Measurements from ENCODE around the gene GALNTL6. TPM values are rescaled to one million over a fixed set of nuclear protein-coding genes. Genes with fewer than 3 reads are reported as not detected.

Gene GALNTL6
- total RNA-seq, 3 donors from 2014 or later = not detected

GRCh38 chr4:172980219-172980618, 1167.0 kb downstream of the GALNTL6 start:
- no peaks in the 10 kb centered on the region for H3K9me3 Mint-ChIP-seq
- H3K27me3 Mint-ChIP-seq (ENCODE audit: low read depth) = peaks cover 4% of the 10 kb centered on the region
- ATAC-seq = no peak
- H3K4me3 Mint-ChIP-seq = no peak overlapping the region
- H3K36me3 Mint-ChIP-seq (ENCODE audit: insufficient read depth) = no peaks in the 10 kb centered on the region
- no peak for DNase-seq
- H3K4me1 Mint-ChIP-seq (ENCODE audit: low read depth) = no peaks in the 10 kb centered on the region

DNA sequence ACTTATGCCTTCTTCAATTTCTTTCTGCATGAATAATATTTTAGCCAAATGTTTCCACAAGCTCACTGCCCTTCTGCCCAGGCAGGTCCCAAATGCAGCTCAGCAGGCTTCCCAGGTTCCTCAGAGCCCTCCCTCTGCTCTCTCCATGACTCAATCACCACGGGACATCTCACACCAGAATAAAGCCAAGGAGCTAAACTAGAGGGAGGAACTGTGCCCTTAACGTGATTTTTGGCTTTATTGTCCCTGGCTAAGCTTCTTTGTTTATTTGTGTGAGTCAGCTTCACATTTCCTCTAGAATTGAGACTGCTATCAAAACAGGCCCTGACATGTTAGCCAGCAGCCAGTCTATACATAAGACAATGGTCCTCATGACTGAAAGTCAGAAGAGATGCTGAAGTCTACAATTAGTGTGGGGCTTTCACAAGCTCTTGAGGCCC, 1169.0 kb downstream of the GALNTL6 start:
- Mint-ChIP-seq H3K4me1 (ENCODE audit: low read depth) (no peaks in the 10 kb centered on the region), H3K27me3 (ENCODE audit: low read depth) (peaks cover 4% of the 10 kb centered on the region), H3K36me3 (ENCODE audit: insufficient read depth) (no peaks in the 10 kb centered on the region), H3K4me3 (no peak overlapping the region), H3K9me3 (no peaks in the 10 kb centered on the region)
- DNase-seq = no peak
- no peak for ATAC-seq

DNA sequence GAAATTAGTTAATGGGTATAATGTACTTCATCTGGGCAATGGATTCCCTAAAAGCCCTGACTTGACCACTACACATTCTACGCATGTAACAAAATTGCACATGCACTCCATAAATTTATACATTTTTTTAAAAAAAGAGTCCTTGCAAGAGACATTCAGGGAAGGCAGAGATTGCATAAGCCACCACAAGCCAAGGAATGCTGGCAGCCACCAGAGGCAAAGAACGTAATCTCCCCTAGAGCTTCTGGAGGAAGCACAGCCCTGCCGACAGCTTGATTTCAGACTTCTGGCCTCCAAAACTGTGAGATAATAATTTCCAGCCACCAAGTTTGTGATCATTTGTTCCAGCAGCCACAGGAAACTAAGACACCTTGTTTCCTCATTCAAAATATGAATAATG, 1169.8 kb downstream of the GALNTL6 start:
- ATAC-seq (no peak), DNase-seq (no peak)
- H3K4me3 Mint-ChIP-seq = no peak overlapping the region
- no peaks in the 10 kb centered on the region for H3K4me1 Mint-ChIP-seq (ENCODE audit: low read depth)
- H3K9me3 Mint-ChIP-seq = peaks cover 6% of the 10 kb centered on the region
- H3K36me3 Mint-ChIP-seq (ENCODE audit: insufficient read depth) = no peaks in the 10 kb centered on the region
- H3K27me3 Mint-ChIP-seq (ENCODE audit: low read depth) = peaks cover 2% of the 10 kb centered on the region

DNA sequence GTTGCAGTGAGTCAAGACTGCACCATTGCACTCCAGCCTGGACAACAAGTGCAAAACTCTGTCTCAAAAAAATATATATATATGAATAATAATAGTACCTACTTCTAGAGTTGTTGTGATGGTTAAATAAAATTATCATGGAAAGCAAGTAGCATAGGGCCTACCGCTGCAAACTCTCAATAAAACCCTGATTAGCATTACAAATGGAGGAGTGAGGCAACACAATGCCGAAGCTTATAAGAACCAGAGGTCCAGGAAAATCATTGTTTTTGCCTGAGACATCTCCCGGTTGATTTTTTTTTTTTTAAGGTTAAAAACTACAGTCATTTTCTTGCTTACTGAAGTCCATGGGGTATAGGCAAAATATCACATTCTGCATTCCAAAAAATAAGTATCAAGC, 1170.4 kb downstream of the GALNTL6 start:
- Mint-ChIP-seq H3K36me3 (ENCODE audit: insufficient read depth) (no peaks in the 10 kb centered on the region), H3K4me1 (ENCODE audit: low read depth) (no peaks in the 10 kb centered on the region), H3K4me3 (no peak overlapping the region), H3K9me3 (peaks cover 10% of the 10 kb centered on the region), H3K27me3 (ENCODE audit: low read depth) (peaks cover 2% of the 10 kb centered on the region)
- DNase-seq = no peak
- ATAC-seq = no peak

- H3K4me1 Mint-ChIP-seq (ENCODE audit: low read depth) = no peaks in the 10 kb centered on the region
- H3K9me3 Mint-ChIP-seq = peaks cover 10% of the 10 kb centered on the region
- no peak for DNase-seq
- no peak overlapping the region for H3K4me3 Mint-ChIP-seq
- H3K27me3 Mint-ChIP-seq (ENCODE audit: low read depth) = peaks cover 2% of the 10 kb centered on the region
- H3K36me3 Mint-ChIP-seq (ENCODE audit: insufficient read depth) = no peaks in the 10 kb centered on the region
- no peak for ATAC-seq
Measured at GRCh38 chr4:172985552-172985951, 1172.3 kb downstream of the GALNTL6 start.

DNA sequence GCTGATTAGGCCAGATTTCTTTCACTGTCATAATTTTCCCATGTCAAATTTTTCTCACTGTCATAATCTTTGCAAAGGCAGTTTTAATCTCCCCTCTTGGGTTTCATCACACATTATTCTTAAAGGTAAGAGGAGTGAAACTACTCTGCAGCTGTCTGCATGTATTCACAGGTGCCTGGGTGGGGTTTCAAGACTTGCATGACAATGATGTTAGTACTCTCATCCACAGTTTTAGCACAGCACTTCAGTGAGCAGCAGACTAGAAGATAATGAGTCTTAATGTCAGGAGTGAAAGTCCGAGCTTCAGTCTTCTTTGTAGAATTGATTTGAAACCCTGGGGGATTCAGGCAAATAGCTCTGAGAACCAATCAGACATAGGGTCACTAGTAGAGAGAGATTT, 1172.9 kb downstream of the GALNTL6 start:
- peaks cover 10% of the 10 kb centered on the region for H3K9me3 Mint-ChIP-seq
- H3K4me3 Mint-ChIP-seq = no peak overlapping the region
- peaks cover 2% of the 10 kb centered on the region for H3K27me3 Mint-ChIP-seq (ENCODE audit: low read depth)
- H3K36me3 Mint-ChIP-seq (ENCODE audit: insufficient read depth) = no peaks in the 10 kb centered on the region
- DNase-seq = no peak
- ATAC-seq = no peak
- no peaks in the 10 kb centered on the region for H3K4me1 Mint-ChIP-seq (ENCODE audit: low read depth)

GRCh38 chr4:172989984-172990820, 1177.0 kb downstream of the GALNTL6 start:
- Mint-ChIP-seq H3K4me1 (ENCODE audit: low read depth) (no peaks in the 10 kb centered on the region), H3K9me3 (peaks cover 10% of the 10 kb centered on the region), H3K36me3 (ENCODE audit: insufficient read depth) (no peaks in the 10 kb centered on the region), H3K4me3 (no peak overlapping the region), H3K27me3 (ENCODE audit: low read depth) (peaks cover 2% of the 10 kb centered on the region)
- DNase-seq (no peak), ATAC-seq (no peak)

DNA sequence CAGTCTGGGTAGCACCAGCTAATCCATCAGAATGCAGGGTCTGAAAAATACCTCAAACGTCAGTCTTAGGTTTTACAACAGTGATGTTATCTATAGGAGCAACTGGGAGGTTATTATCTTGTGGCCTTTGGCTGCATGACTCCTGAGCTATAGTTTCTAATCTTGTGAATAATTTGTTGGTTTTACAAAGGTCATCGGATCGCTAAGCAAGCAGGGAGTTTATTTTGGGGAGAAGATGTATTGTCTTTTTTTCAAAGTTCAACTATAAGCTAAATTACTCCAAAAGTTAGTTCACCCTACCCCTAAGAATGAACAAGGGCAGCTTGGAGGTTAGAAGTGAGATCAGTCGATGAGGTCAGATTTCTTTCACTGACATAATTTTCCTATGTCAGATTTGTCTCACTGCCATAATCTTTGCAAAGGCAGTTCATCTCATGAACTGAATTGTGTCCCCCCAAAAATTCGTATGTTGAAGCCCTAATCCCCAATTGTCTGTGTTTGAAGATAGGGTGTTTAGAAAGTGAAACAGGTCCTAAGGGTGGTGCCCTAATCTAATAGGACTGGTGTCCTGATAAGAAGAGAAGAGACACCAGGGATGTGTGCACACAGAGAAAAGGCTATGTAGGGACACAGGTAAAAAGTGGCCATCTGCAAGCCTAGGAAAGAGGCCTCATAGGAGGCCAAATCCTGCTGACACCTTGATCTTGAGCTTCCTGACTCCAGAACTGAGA, 1179.6 kb downstream of the GALNTL6 start:
- no peak for DNase-seq
- Mint-ChIP-seq H3K36me3 (ENCODE audit: insufficient read depth) (no peaks in the 10 kb centered on the region), H3K4me3 (no peak overlapping the region)

GRCh38 chr4:172995161-172995560, 1182.0 kb downstream of the GALNTL6 start:
- no peaks in the 10 kb centered on the region for H3K4me1 Mint-ChIP-seq (ENCODE audit: low read depth)
- H3K9me3 Mint-ChIP-seq = no peaks in the 10 kb centered on the region
- DNase-seq (no peak), ATAC-seq (no peak)
- H3K27me3 Mint-ChIP-seq (ENCODE audit: low read depth) = peaks cover 10% of the 10 kb centered on the region
- H3K36me3 Mint-ChIP-seq (ENCODE audit: insufficient read depth) = no peaks in the 10 kb centered on the region
- no peak overlapping the region for H3K4me3 Mint-ChIP-seq

More for the DNA sequence above, 1179.6 kb downstream of the GALNTL6 start:
- peaks cover 6% of the 10 kb centered on the region for H3K9me3 Mint-ChIP-seq
- no peaks in the 10 kb centered on the region for H3K4me1 Mint-ChIP-seq (ENCODE audit: low read depth)
- peaks cover 5% of the 10 kb centered on the region for H3K27me3 Mint-ChIP-seq (ENCODE audit: low read depth)
- no peak for ATAC-seq

DNA sequence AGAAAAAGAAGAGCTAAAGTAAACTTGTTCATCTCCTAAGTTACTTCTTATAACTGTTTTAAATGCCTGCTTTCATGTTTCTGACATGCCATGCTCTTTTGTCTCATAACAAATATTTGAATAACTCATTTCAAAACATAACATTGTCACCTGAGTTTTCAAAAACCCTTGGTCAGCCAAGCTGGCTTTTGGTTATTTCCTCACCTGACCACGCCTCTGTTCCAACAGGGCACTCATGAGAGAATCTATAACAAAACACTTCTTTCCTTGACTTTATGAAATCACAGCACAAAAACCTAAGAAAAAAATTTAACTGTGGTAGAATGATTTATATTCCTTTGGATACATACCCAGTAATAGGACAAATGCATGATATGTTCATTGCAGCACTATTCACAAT, 1182.5 kb downstream of the GALNTL6 start:
- no peaks in the 10 kb centered on the region for H3K36me3 Mint-ChIP-seq (ENCODE audit: insufficient read depth)
- peaks cover 10% of the 10 kb centered on the region for H3K27me3 Mint-ChIP-seq (ENCODE audit: low read depth)
- DNase-seq = no peak
- no peaks in the 10 kb centered on the region for H3K9me3 Mint-ChIP-seq
- no peaks in the 10 kb centered on the region for H3K4me1 Mint-ChIP-seq (ENCODE audit: low read depth)
- no peak for ATAC-seq
- H3K4me3 Mint-ChIP-seq = no peak overlapping the region

GRCh38 chr4:172996571-172997216, 1183.5 kb downstream of the GALNTL6 start:
- ATAC-seq (peak; percentile 59 to 76), DNase-seq (no peak)
- Mint-ChIP-seq H3K4me1 (ENCODE audit: low read depth) (no peaks in the 10 kb centered on the region), H3K36me3 (ENCODE audit: insufficient read depth) (no peaks in the 10 kb centered on the region), H3K4me3 (no peak overlapping the region), H3K27me3 (ENCODE audit: low read depth) (peaks cover 10% of the 10 kb centered on the region), H3K9me3 (no peaks in the 10 kb centered on the region)

- Mint-ChIP-seq H3K36me3 (ENCODE audit: insufficient read depth) (no peaks in the 10 kb centered on the region), H3K27me3 (ENCODE audit: low read depth) (peaks cover 10% of the 10 kb centered on the region), H3K4me3 (no peak overlapping the region), H3K4me1 (ENCODE audit: low read depth) (no peaks in the 10 kb centered on the region), H3K9me3 (no peaks in the 10 kb centered on the region)
- ATAC-seq = no peak
- no peak for DNase-seq
Measured at GRCh38 chr4:172997217-172997609, 1184.0 kb downstream of the GALNTL6 start.

DNA sequence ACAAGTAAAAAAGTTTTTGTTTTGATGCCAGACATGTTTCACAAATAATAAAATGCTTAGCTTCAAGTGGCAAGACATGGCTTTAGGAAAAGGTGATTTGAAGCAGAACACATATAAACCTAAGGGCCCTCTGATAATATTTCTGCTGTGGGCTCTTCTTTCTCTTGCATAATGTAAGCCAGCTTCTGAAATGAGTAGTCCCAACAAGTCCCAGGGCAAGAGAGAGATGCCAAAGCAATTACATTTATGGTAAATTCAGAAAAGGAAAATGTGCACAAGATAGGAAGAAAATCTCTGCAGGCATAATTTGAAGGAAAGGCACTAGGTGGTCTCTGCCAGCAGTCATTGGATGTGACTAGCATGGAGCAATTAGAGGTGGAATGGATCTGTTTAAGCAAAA, 1184.7 kb downstream of the GALNTL6 start:
- ATAC-seq (no peak), DNase-seq (no peak)
- H3K36me3 Mint-ChIP-seq (ENCODE audit: insufficient read depth) = no peaks in the 10 kb centered on the region
- no peaks in the 10 kb centered on the region for H3K4me1 Mint-ChIP-seq (ENCODE audit: low read depth)
- H3K27me3 Mint-ChIP-seq (ENCODE audit: low read depth) = peaks cover 10% of the 10 kb centered on the region
- H3K4me3 Mint-ChIP-seq = no peak overlapping the region
- no peaks in the 10 kb centered on the region for H3K9me3 Mint-ChIP-seq

DNA sequence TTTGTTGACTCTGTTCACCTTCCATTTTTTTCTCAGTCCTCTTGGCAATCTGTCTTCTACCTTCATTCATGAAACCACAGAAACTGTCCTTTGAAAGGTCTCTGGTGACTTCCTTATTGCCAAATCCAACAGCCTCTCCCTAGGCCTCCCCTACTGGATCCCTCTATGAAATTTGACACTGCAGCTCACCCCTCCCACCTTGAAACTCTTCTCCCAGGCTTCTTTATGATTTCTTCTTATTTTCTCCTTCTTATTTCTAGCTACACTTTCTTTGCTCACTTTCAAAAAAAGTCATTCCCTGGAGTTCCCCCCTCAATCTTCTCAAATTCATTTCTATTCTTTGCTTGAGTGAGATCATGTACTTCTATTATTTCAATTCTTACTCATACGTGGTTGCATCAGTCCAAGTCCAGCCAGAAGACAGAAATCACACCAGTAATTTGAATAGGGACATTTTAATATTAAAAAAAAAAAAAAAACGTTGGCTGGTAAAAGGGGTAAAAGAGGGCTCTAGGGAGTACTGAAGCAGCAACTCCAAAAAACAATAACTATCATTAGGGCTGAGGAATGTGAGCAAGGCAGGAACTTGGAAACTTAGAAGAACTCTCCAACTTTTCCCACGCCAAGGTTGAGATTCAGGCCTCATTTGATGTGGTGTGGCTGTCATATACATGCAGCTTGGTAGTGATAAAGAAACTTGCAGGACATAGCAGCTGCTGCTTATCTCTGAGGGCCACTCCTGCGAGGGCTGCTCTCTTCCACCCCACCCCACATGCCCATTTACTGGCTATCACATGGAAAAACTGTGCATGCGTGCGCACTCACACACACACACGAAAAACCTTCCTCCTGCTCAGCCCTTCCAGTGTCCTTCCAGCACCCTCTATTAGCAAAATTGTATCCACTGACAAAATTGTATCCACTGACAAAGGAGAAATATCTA, 1185.6 kb downstream of the GALNTL6 start:
- Mint-ChIP-seq H3K9me3 (no peaks in the 10 kb centered on the region), H3K27me3 (ENCODE audit: low read depth) (peaks cover 10% of the 10 kb centered on the region), H3K4me1 (ENCODE audit: low read depth) (no peaks in the 10 kb centered on the region), H3K36me3 (ENCODE audit: insufficient read depth) (no peaks in the 10 kb centered on the region), H3K4me3 (no peak overlapping the region)
- ATAC-seq = no peak
- no peak for DNase-seq

All from activated T-cell treated with anti-CD3 and anti-CD28 coated beads, Interleukin-2, amount 50 U/mL, for 4 hours (primary cell).